Measurements from ENCODE around the gene CPEB3.
"Not testable (repeated sequence)": the region's sequence is repeated elsewhere in the genome, so short reads cannot be mapped to it uniquely, and the experiment has no call there.

Gene CPEB3

GRCh38 chr10:92208157-92208720 is 82.6 kb downstream of the CPEB3 start:
- no peak for DNase-seq

GRCh38 chr10:92207061-92207460 is 83.8 kb downstream of the CPEB3 start:
- no peak for DNase-seq

GRCh38 chr10:92203919-92204623 is 86.8 kb downstream of the CPEB3 start:
- DNase-seq, result no peak

GRCh38 chr10:92202536-92202935 is 88.3 kb downstream of the CPEB3 start:
- no peak for DNase-seq

- DNase-seq, result no peak
Observed at GRCh38 chr10:92200564-92200963, 90.3 kb downstream of the CPEB3 start.

- DNase-seq, result no peak
Observed at GRCh38 chr10:92187101-92187500, 103.8 kb downstream of the CPEB3 start.

GRCh38 chr10:92184977-92185376 is 105.9 kb downstream of the CPEB3 start:
- no peak for DNase-seq

- no peak for DNase-seq
Observed at GRCh38 chr10:92183199-92183598, 107.7 kb downstream of the CPEB3 start.

- no peak for DNase-seq
Observed at GRCh38 chr10:92181575-92181974, 109.3 kb downstream of the CPEB3 start.

- no peak for DNase-seq
Observed at GRCh38 chr10:92180399-92180798, 110.5 kb downstream of the CPEB3 start.

- DNase-seq, result no peak
Observed at GRCh38 chr10:92177546-92177945, 113.3 kb downstream of the CPEB3 start.

- DNase-seq, result no peak
Observed at GRCh38 chr10:92175164-92175563, 115.7 kb downstream of the CPEB3 start.

- no peak for DNase-seq
Observed at GRCh38 chr10:92173996-92174395, 116.9 kb downstream of the CPEB3 start.

GRCh38 chr10:92164036-92164696 is 126.7 kb downstream of the CPEB3 start:
- no peak for DNase-seq

- no peak for DNase-seq
Observed at GRCh38 chr10:92162541-92162940, 128.3 kb downstream of the CPEB3 start.

GRCh38 chr10:92156874-92157773 is 133.8 kb downstream of the CPEB3 start:
- no peak for DNase-seq

GRCh38 chr10:92150823-92151222 is 140.1 kb downstream of the CPEB3 start:
- DNase-seq, result no peak

- no peak for DNase-seq
Observed at GRCh38 chr10:92149261-92149660, 141.6 kb downstream of the CPEB3 start.

- no peak for DNase-seq
Observed at GRCh38 chr10:92146781-92147180, 144.1 kb downstream of the CPEB3 start.

GRCh38 chr10:92146107-92146506 is 144.8 kb downstream of the CPEB3 start:
- DNase-seq, result no peak

GRCh38 chr10:92142949-92143348 is 147.9 kb downstream of the CPEB3 start:
- DNase-seq, result no peak

GRCh38 chr10:92142512-92142911 is 148.4 kb downstream of the CPEB3 start:
- no peak for DNase-seq

- not testable (repeated sequence) for DNase-seq
Observed at GRCh38 chr10:92141147-92141546, 149.7 kb downstream of the CPEB3 start.

Measured in cortex of kidney (tissue), 1 donor.